GM23248 (cell line): ENCODE data around the gene CLIC5. TPM values are rescaled to one million over a fixed set of nuclear protein-coding genes. Genes with fewer than 3 reads are reported as not detected.

ENCODE experiments used
- DNase-seq: peaks from one replicate; pipeline ENCODE4 v3.0.0-alpha.2; 2015
- H2AFZ ChIP-seq: fragments of 200-600 bp; sonication (generic); 2 replicates; pipeline ENCODE4 v1.6.1; 2016; ENCODE audit warnings: antibody characterized with exemption
- H3F3A ChIP-seq: fragments of 200-600 bp; sonication (generic); 2 replicates; pipeline ENCODE4 v1.6.1; 2016; ENCODE audit warnings: mild to moderate bottlenecking, antibody characterized with exemption, mixed run types; ENCODE audit not compliant: insufficient read depth
- H3K27ac ChIP-seq: fragments of 200-600 bp; sonication (generic); 2 replicates; pipeline ENCODE4 v1.5.1; 2016; ENCODE audit warnings: mild to moderate bottlenecking
- H3K27me3 ChIP-seq: fragments of 200-600 bp; sonication (generic); replicated peaks from 2 replicates; pipeline ENCODE4 v1.6.1; 2016; ENCODE audit warnings: mild to moderate bottlenecking; ENCODE audit not compliant: insufficient read depth
- H3K36me3 ChIP-seq: fragments of 200-600 bp; sonication (generic); 2 replicates; pipeline ENCODE4 v1.6.1; 2016; ENCODE audit warnings: low read depth, mild to moderate bottlenecking
- H3K4me1 ChIP-seq: fragments of 200-600 bp; sonication (generic); 2 replicates; pipeline ENCODE4 v1.6.1; 2016; ENCODE audit warnings: mild to moderate bottlenecking; ENCODE audit not compliant: insufficient read depth
- H3K4me2 ChIP-seq: fragments of 200-600 bp; sonication (generic); one replicate; pipeline ENCODE4 v1.6.1; 2016; ENCODE audit warnings: mild to moderate bottlenecking; ENCODE audit not compliant: unreplicated experiment
- H3K4me3 ChIP-seq: fragments of 200-600 bp; sonication (generic); 2 replicates; pipeline ENCODE4 v1.5.1; 2016; ENCODE audit warnings: mild to moderate bottlenecking
- H3K79me2 ChIP-seq: fragments of 200-600 bp; sonication (generic); 2 replicates; pipeline ENCODE4 v1.6.1; 2016; ENCODE audit warnings: mild to moderate bottlenecking; ENCODE audit not compliant: insufficient read depth
- H3K9ac ChIP-seq: fragments of 200-600 bp; sonication (generic); 2 replicates; pipeline ENCODE4 v1.6.1; 2016; ENCODE audit warnings: mild to moderate bottlenecking
- H3K9me2 ChIP-seq: fragments of 200-600 bp; sonication (generic); 2 replicates; pipeline ENCODE4 v1.6.1; 2016; ENCODE audit warnings: mixed run types, mild to moderate bottlenecking, moderate library complexity; ENCODE audit not compliant: insufficient read depth
- H3K9me3 ChIP-seq: fragments of 200-600 bp; sonication (generic); one replicate; pipeline ENCODE4 v1.6.1; 2017; ENCODE audit warnings: low read depth
- H4K20me1 ChIP-seq: fragments of 200-600 bp; sonication (generic); 2 replicates; pipeline ENCODE4 v1.6.0; 2016; ENCODE audit not compliant: insufficient read depth
- EZH2 ChIP-seq: fragments of 200-600 bp; sonication (generic); IDR thresholded peaks from 2 replicates; pipeline ENCODE4 v1.6.1; 2018; ENCODE audit warnings: antibody characterized with exemption, mild to moderate bottlenecking; ENCODE audit not compliant: insufficient read depth, poor library complexity, severe bottlenecking
- EZH2phosphoT487 ChIP-seq: fragments of 200-600 bp; sonication (generic); IDR thresholded peaks from 2 replicates; pipeline ENCODE4 v1.6.1; 2018; ENCODE audit warnings: antibody characterized with exemption, moderate library complexity, mild to moderate bottlenecking, low read depth; ENCODE audit not compliant: insufficient read depth
- WGBS, 2 experiments: methylation state at CpG; one replicate each; pipeline ENCODE4 v1.1.6; 2015 to 2017; ENCODE audit warnings: low lambda C conversion rate in 2 of 2, low coverage in 1 of 2; ENCODE audit errors: missing lambda C conversion rate in 2 of 2; 5-methylcytosine and 5-hydroxymethylcytosine counted together
- in situ Hi-C: fragments of 300-500 bp; cut with MboI; formaldehyde crosslinking; loops from 2 replicates; pipeline ENCODE4 v1.15.0; 2020
- polyA plus RNA-seq: library from polyadenylated mRNA; unstranded; fragments of >200 nt; fragmentation: Nextera tagmentation; extraction: Ambion mirVana; gene quantifications from 2 replicates; pipeline ENCODE4 v1.2.1, GENCODE V29; 2016
- total RNA-seq: library from RNA; depleted of rRNA; stranded (reverse); fragments of >200 nt; shearing (Covaris generic); gene quantifications from 2 replicates; pipeline ENCODE4 v1.2.3, GENCODE V29; 2014

The CLIC5 gene
- total and polyA plus RNA-seq, 2 experiments from 2014 or later, result not detected

GRCh38 chr6:45881705-45882467, 133.8 kb downstream of the CLIC5 start:
- Histone ChIP-seq H4K20me1 (no peaks in the 10 kb centered on the region), H3K27me3 (no peaks in the 10 kb centered on the region; the same call in 1 of the 2 replicates), H2AFZ (no peak overlapping the region), H3K9ac (no peak overlapping the region), H3F3A (no peaks in the 10 kb centered on the region), H3K4me1 (peaks cover 13% of the 10 kb centered on the region; the same call in 1 of the 2 replicates), H3K36me3 (no peaks in the 10 kb centered on the region), H3K27ac (no peak overlapping the region), H3K79me2 (no peaks in the 10 kb centered on the region), H3K9me3 (no peaks in the 10 kb centered on the region), H3K9me2 (no peaks in the 10 kb centered on the region), H3K4me3 (no peak overlapping the region), H3K4me2 (no peak overlapping the region)
- in situ Hi-C loops, result no loop called here
- no peak for DNase-seq
- TF ChIP-seq EZH2, result no peak
- TF ChIP-seq EZH2phosphoT487, result no peak
- 92 to 97% methylated on average over 3 of the region's 3 CpGs for WGBS, 2 experiments

- TF ChIP-seq EZH2phosphoT487, result no peak
- TF ChIP-seq EZH2, result no peak
- H3K27ac ChIP-seq, result no peak overlapping the region
- H3K9me2 ChIP-seq, result no peaks in the 10 kb centered on the region
- 20 to 25% methylated on average over 6 of the region's 6 CpGs for WGBS, 2 experiments
- no peak for DNase-seq
- no peaks in the 10 kb centered on the region for H3K36me3 ChIP-seq
- no peaks in the 10 kb centered on the region for H3K9me3 ChIP-seq
- H3K27me3 ChIP-seq, result no peaks in the 10 kb centered on the region
- H3K4me3 ChIP-seq, result no peak overlapping the region
- H3K4me1 ChIP-seq, result peaks cover 13% of the 10 kb centered on the region; the same call in 1 of the 2 replicates
- H2AFZ ChIP-seq, result no peak overlapping the region
- H3F3A ChIP-seq, result no peaks in the 10 kb centered on the region
- in situ Hi-C loops, result no loop called here
- no peak overlapping the region for H3K4me2 ChIP-seq
- H4K20me1 ChIP-seq, result no peaks in the 10 kb centered on the region
- no peaks in the 10 kb centered on the region for H3K79me2 ChIP-seq
- H3K9ac ChIP-seq, result no peak overlapping the region
Observed at GRCh38 chr6:45880676-45881075, 135.0 kb downstream of the CLIC5 start.

- Histone ChIP-seq H3F3A (no peaks in the 10 kb centered on the region), H3K4me1 (peaks cover 13% of the 10 kb centered on the region; the same call in 1 of the 2 replicates), H3K4me2 (no peak overlapping the region), H3K79me2 (no peaks in the 10 kb centered on the region), H3K9ac (no peak overlapping the region), H3K9me2 (no peaks in the 10 kb centered on the region), H2AFZ (no peak overlapping the region), H3K36me3 (no peaks in the 10 kb centered on the region), H3K27me3 (0 out of 2 replicates have a peak, but pooled peaks cover 2% of the 10 kb centered on the region), H3K27ac (no peak overlapping the region), H4K20me1 (no peaks in the 10 kb centered on the region), H3K9me3 (no peaks in the 10 kb centered on the region), H3K4me3 (no peak overlapping the region)
- WGBS, 2 experiments, result 11 to 16% methylated on average over 5 of the region's 5 CpGs
- TF ChIP-seq EZH2 (no peak), EZH2phosphoT487 (peak; percentile 93)
- in situ Hi-C loops, result no loop called here
- DNase-seq, result peak; percentile 76
Observed at GRCh38 chr6:45880159-45880558, 135.5 kb downstream of the CLIC5 start.

GRCh38 chr6:45877970-45878590, 137.6 kb downstream of the CLIC5 start:
- Histone ChIP-seq H3K4me2 (no peak overlapping the region), H3K36me3 (no peaks in the 10 kb centered on the region), H3K79me2 (no peaks in the 10 kb centered on the region), H3K9me2 (no peaks in the 10 kb centered on the region), H3F3A (no peaks in the 10 kb centered on the region), H3K9ac (no peak overlapping the region), H3K9me3 (no peaks in the 10 kb centered on the region), H3K4me3 (no peak overlapping the region), H3K4me1 (peaks cover 13% of the 10 kb centered on the region; the same call in 1 of the 2 replicates), H3K27me3 (0 out of 2 replicates have a peak, but pooled peaks cover 13% of the 10 kb centered on the region), H2AFZ (no peak overlapping the region), H4K20me1 (no peaks in the 10 kb centered on the region), H3K27ac (no peak overlapping the region)
- in situ Hi-C loops, result no loop called here
- 78 to 81% methylated on average over 5 of the region's 5 CpGs for WGBS, 2 experiments
- no peak for DNase-seq
- no peak for TF ChIP-seq EZH2
- no peak for TF ChIP-seq EZH2phosphoT487
